Measurements from ENCODE around the gene MISFA.

MISFA gene

DNA sequence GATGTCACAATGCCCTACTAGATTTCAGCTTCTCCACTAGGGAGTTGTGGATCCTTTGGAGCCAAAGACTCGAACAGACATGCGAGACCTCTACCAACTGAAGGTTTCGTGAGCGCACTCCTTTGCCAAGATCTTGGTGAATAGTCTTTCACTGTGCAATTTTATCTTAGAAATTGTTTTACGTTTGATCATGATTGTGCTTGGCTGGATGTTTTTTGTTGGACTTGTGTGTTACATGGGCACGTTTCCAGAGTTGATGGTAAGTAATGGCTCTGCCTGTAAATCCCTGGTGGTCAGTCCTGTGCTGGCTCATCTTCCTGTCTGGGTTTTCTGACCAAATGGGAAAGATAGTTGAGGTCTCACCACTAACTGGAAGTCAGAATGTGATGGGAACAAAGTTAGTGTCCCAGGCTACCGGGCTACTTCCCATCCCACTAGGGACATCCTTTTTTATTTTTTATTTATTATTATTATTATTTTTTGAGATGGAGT is at the start of gene MISFA:
Gene MISFA (plus strand): TSS at position 51 of the 492 bp plus-strand sequence. CDS start 140 bp downstream, at position 191.
- H3K27me3 ChIP-seq (ENCODE audit: control insufficient read depth, insufficient read depth, low read length) = no peaks in the 10 kb centered on the region
- H3K9ac ChIP-seq (ENCODE audit: low read length) = no peak within 1 kb of the TSS
- no peaks in the 10 kb centered on the region for H3K4me1 ChIP-seq (ENCODE audit: control insufficient read depth, insufficient read depth, low read length)
- no peaks in the 10 kb centered on the region for H3K36me3 ChIP-seq (ENCODE audit: control insufficient read depth, insufficient read depth, low read length)
- H3K9me3 ChIP-seq (ENCODE audit: control insufficient read depth, low read length) = no peaks in the 10 kb centered on the region
- H3K4me3 ChIP-seq (ENCODE audit: low read length) = no peak within 1 kb of the TSS

DNA sequence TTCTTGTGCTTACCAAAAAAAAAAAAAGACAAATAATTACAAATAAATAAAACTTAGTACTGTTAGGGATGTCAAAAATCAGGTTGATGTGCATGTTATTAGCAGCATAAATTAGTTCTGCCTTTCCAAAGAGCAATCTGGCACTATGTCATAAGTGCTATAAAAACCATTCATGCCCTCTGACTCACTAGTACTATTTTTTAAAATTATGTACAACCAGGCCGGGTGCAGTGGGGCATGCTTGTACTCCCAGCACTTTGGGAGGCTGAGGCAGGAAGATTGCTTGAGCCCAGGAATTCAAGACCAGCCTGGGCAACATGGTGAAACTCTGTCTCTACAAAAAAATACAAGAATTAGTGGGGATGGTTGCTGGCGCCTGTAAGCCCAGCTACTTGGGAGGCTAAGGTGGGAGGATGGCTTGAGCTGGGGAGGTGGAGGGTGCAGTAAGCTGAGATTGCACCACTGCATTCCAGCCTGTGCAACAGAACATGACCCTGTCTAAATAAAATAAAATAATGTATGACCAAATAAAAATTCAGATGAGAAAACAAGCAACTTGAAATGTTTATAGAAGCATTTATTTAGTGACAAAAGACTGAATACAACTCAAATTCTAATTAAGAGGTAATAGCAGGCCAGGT is 36.4 kb upstream of the MISFA start:
- Histone ChIP-seq H3K9ac (ENCODE audit: low read length) (no peak overlapping the region), H3K27me3 (ENCODE audit: control insufficient read depth, insufficient read depth, low read length) (no peaks in the 10 kb centered on the region), H3K9me3 (ENCODE audit: control insufficient read depth, low read length) (no peaks in the 10 kb centered on the region), H3K4me3 (ENCODE audit: low read length) (no peak overlapping the region), H3K36me3 (ENCODE audit: control insufficient read depth, insufficient read depth, low read length) (no peaks in the 10 kb centered on the region), H3K4me1 (ENCODE audit: control insufficient read depth, insufficient read depth, low read length) (no peaks in the 10 kb centered on the region)

DNA sequence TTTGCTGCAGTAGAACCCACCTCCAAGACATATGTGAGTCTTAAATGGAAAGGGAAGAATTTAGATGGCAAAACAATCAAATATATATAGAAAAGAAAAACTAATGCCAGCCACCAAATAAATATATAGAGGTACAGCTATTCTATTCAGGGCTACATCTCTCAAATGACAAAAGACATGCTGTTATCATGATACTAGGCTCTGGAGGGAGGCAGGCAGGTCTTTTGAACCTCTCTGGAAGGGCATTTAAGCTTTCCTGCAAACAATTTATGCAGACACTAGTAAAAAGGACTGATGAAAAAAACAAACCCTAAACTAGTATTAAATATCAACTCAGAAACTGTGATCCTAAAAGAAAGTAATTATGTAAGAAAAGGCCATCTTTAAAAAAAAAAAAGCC is 35.4 kb upstream of the MISFA start:
- H3K4me3 ChIP-seq (ENCODE audit: low read length) = no peak overlapping the region
- no peaks in the 10 kb centered on the region for H3K27me3 ChIP-seq (ENCODE audit: control insufficient read depth, insufficient read depth, low read length)
- H3K9ac ChIP-seq (ENCODE audit: low read length) = no peak overlapping the region
- H3K9me3 ChIP-seq (ENCODE audit: control insufficient read depth, low read length) = no peaks in the 10 kb centered on the region
- no peaks in the 10 kb centered on the region for H3K4me1 ChIP-seq (ENCODE audit: control insufficient read depth, insufficient read depth, low read length)
- no peaks in the 10 kb centered on the region for H3K36me3 ChIP-seq (ENCODE audit: control insufficient read depth, insufficient read depth, low read length)

DNA sequence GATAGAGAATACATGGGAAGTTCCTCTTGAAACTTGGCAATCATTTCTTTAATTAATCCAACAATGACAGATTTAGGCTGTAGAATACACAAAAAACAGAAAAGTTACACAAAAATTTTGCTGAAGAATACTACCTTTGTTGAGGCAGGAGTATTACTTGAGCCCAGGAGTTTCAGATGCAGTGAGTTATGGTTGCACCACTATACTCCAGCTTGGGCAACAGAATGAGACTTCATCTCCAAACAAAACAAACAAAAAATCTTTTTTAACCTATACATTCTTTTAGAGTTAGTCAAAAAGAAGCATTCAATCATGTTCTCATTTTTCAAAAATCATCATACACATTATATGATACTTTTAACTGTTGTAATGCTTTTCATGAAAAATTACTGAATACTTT is 33.2 kb upstream of the MISFA start:
- Histone ChIP-seq H3K36me3 (ENCODE audit: control insufficient read depth, insufficient read depth, low read length) (no peaks in the 10 kb centered on the region), H3K4me1 (ENCODE audit: control insufficient read depth, insufficient read depth, low read length) (no peaks in the 10 kb centered on the region), H3K4me3 (ENCODE audit: low read length) (no peak overlapping the region), H3K9ac (ENCODE audit: low read length) (no peak overlapping the region), H3K27me3 (ENCODE audit: control insufficient read depth, insufficient read depth, low read length) (no peaks in the 10 kb centered on the region), H3K9me3 (ENCODE audit: control insufficient read depth, low read length) (no peaks in the 10 kb centered on the region)

DNA sequence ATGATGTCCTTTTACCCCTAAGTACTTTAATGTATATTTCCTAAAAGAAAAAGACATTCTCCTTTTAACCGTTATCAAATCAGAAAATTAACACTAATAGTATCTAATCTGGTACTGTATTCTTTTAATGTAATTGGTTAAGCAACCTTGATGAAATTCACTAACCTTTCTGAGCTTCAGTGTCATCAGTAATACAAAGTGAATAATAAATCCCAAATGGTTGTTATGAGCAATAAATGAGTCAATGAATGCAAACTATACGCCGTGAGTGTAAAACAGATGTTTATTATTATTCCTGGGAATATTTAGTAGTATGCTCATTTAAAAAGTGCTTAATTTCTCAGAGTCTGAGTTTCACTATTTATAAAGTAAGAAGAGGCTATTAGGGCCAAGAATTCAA is 32.5 kb upstream of the MISFA start:
- no peak overlapping the region for H3K4me3 ChIP-seq (ENCODE audit: low read length)
- H3K36me3 ChIP-seq (ENCODE audit: control insufficient read depth, insufficient read depth, low read length) = no peaks in the 10 kb centered on the region
- H3K27me3 ChIP-seq (ENCODE audit: control insufficient read depth, insufficient read depth, low read length) = no peaks in the 10 kb centered on the region
- H3K4me1 ChIP-seq (ENCODE audit: control insufficient read depth, insufficient read depth, low read length) = no peaks in the 10 kb centered on the region
- H3K9ac ChIP-seq (ENCODE audit: low read length) = no peak overlapping the region
- H3K9me3 ChIP-seq (ENCODE audit: control insufficient read depth, low read length) = no peaks in the 10 kb centered on the region

DNA sequence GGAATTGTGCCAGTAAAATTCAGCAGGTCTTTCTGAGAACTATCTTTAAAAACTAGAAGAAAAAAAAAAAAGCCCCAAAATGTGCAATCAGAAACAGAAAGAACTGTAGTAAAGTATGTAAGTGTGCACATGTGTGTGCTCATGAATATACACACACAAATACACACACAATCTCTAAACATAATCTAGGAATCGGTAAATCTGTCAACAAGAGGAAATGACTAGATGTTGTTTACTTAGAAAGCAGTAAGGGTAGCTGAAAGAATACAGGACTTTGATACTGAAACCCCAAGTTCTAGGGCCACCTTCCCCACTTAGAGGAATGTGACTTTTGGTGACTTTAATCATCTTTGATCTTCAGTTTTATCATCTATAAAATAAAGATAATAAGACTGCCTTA is 24.2 kb upstream of the MISFA start:
- Histone ChIP-seq H3K9me3 (ENCODE audit: control insufficient read depth, low read length) (no peaks in the 10 kb centered on the region), H3K4me3 (ENCODE audit: low read length) (no peak overlapping the region), H3K9ac (ENCODE audit: low read length) (no peak overlapping the region), H3K36me3 (ENCODE audit: control insufficient read depth, insufficient read depth, low read length) (no peaks in the 10 kb centered on the region), H3K27me3 (ENCODE audit: control insufficient read depth, insufficient read depth, low read length) (no peaks in the 10 kb centered on the region), H3K4me1 (ENCODE audit: control insufficient read depth, insufficient read depth, low read length) (peaks cover 4% of the 10 kb centered on the region)

DNA sequence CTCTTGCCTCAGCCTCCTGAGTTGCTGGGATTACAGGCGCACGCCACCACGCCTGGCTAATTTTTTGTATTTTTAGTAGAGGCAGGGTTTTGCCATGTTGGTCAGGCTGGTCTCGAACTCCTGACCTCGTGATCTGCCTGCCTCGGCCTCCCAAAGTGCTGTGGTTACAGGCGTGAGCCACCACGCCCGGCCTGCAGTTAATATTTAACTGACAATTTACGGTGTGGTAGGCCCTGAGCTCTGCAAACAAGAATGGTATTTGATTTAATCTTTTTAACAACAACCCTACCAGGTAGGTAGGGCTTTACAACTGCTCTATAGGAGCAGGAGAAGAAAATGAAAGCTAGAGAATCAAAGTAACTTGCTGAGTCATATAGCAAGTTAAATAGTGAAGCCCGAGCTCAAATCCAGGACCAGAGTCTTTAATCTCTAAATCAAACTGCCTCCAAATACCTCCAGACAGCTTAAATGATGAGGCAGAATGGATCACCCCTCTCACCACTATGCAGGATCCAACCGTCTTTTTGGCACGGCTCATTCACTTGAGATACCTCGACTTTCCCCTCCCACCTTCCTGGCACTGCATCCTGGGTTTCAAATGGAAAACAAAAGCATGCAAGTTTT is 20.5 kb upstream of the MISFA start:
- peak overlapping the region; percentile 6 for H3K9ac ChIP-seq (ENCODE audit: low read length)
- no peaks in the 10 kb centered on the region for H3K27me3 ChIP-seq (ENCODE audit: control insufficient read depth, insufficient read depth, low read length)
- H3K36me3 ChIP-seq (ENCODE audit: control insufficient read depth, insufficient read depth, low read length) = no peaks in the 10 kb centered on the region
- H3K4me1 ChIP-seq (ENCODE audit: control insufficient read depth, insufficient read depth, low read length) = no peaks in the 10 kb centered on the region
- H3K9me3 ChIP-seq (ENCODE audit: control insufficient read depth, low read length) = no peaks in the 10 kb centered on the region
- no peak overlapping the region for H3K4me3 ChIP-seq (ENCODE audit: low read length)

DNA sequence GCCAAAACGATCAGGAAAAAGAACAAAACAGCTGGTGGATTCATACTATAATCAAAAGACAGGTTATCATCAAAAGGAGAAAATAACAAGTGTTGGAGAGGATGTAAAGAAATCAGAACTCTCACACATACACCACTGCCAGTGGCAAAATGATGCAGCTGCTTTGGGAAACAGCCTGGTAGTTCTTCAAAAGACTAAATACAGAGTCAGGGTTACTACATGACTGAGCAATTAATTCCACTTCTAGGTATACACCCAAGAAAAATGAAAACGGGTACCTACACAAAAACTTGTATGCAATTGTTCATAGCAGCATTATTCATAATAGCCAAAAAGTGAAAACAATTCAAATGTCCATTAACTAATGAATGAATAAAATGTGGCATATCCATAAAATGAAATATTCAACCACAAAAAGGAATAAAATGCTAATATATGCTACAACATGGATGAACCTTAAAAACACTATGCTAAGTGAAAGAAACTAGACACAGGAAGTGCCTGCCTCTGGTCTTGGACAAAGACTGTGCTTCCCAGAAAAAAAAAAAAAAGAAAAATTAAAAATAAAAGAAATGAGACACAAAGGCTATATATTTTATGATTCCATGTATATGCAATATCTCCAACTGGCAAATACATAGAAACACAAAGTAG is 19.3 kb upstream of the MISFA start:
- no peaks in the 10 kb centered on the region for H3K9me3 ChIP-seq (ENCODE audit: control insufficient read depth, low read length)
- no peaks in the 10 kb centered on the region for H3K36me3 ChIP-seq (ENCODE audit: control insufficient read depth, insufficient read depth, low read length)
- H3K27me3 ChIP-seq (ENCODE audit: control insufficient read depth, insufficient read depth, low read length) = no peaks in the 10 kb centered on the region

DNA sequence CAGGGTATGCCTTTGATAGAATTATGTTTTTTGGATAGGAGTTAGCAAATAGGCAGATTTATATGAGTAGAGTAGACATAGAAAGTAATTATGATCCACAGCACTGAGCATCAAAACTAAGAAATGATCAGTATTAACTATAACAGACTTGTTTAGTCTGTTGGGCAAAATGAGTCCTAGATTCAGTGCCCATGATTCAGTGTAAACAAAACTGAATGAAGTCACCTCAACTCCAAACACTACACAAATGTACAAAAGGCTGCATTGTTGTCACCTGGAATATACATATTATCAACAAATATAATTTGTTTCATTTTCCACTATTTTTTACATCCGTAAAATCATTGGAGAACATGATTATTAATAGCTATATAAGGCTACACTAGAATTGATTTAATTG is 17.8 kb upstream of the MISFA start:
- Histone ChIP-seq H3K27me3 (ENCODE audit: control insufficient read depth, insufficient read depth, low read length) (no peaks in the 10 kb centered on the region), H3K9me3 (ENCODE audit: control insufficient read depth, low read length) (no peaks in the 10 kb centered on the region), H3K36me3 (ENCODE audit: control insufficient read depth, insufficient read depth, low read length) (no peaks in the 10 kb centered on the region), H3K4me3 (ENCODE audit: low read length) (no peak overlapping the region), H3K4me1 (ENCODE audit: control insufficient read depth, insufficient read depth, low read length) (no peaks in the 10 kb centered on the region), H3K9ac (ENCODE audit: low read length) (no peak overlapping the region)

More for the DNA sequence above, 19.3 kb upstream of the MISFA start:
- Histone ChIP-seq H3K4me3 (ENCODE audit: low read length) (no peak overlapping the region), H3K9ac (ENCODE audit: low read length) (no peak overlapping the region), H3K4me1 (ENCODE audit: control insufficient read depth, insufficient read depth, low read length) (no peaks in the 10 kb centered on the region)

DNA sequence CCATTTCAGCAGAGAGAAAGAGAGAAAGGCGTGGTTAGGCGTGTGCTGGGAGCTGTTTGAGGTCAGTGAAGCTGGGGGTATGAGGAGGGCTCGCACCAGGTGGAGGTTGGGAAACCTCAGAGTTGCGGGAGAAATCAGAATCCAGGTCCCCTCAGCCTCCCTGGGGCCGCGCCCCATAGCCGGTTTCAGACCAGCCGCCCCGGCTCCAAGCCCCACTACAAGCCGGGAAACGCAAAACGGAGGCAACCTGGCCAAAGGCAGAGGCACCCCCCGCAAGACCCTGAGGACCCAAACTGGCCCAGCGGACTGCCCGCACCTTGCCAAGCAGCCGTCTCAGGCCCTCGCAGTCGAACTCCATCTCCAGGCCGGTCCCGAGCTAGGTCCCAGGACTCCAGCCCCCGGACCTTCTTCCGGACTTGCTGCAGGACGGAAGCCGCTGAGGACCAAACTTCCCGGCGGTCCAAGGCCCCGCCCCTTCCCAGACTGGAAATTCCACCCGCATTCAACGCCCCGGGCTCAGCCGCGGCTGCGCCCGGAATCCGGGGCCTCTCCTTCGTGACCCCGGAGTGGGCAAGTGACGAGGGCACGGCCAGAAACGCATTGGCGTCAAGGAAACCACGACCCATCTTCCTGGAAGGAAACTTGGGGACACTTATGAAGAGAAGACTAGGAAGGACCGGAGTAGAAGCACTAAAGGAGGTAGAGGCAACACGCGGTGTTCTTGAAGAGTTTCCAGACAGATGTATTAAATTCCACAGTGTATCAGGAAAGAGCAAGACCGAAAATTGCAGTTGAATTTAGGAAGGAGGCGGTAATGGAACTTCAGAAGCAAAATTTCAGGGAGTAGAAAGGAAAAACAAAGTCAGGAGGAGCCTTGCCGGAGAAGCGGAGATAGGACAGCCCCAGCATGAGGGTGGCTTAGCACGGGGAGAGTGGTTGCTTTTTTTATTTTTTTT is 11.0 kb upstream of the MISFA start, which contains the start of gene UEVLD:
Gene UEVLD (minus strand): TSS at position 438 of the 956 bp plus-strand sequence. CDS start 80 bp downstream, at position 358.
- H3K36me3 ChIP-seq (ENCODE audit: control insufficient read depth, insufficient read depth, low read length) = no peaks in the 10 kb centered on the region
- H3K4me3 ChIP-seq (ENCODE audit: low read length) = peak within 1 kb of the TSS; percentile 96
- H3K9me3 ChIP-seq (ENCODE audit: control insufficient read depth, low read length) = no peaks in the 10 kb centered on the region
- H3K9ac ChIP-seq (ENCODE audit: low read length) = peak within 1 kb of the TSS; percentile 92
- peaks cover 26% of the 10 kb centered on the region for H3K4me1 ChIP-seq (ENCODE audit: control insufficient read depth, insufficient read depth, low read length)
- no peaks in the 10 kb centered on the region for H3K27me3 ChIP-seq (ENCODE audit: control insufficient read depth, insufficient read depth, low read length)

DNA sequence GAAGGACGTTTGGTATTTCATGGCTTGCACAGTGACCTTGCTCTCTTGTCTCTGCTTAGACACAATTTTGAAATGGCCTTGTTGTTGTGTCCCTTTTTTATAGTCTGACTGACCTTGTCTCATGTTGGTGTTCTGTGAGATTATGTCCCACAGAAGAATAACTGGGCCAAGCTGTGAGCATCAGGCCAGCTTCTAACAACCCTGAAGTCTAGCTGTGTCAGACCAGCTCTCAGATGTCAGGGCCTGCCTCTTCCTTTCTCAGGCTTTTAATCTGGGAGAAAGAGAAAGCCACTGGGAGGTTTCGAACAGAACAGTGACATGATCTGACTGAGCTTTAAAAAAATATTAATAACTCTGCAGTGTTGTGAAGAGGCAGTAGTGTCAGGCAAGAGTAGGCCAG is 9.0 kb upstream of the MISFA start:
- Histone ChIP-seq H3K9ac (ENCODE audit: low read length) (no peak overlapping the region), H3K4me3 (ENCODE audit: low read length) (no peak overlapping the region), H3K9me3 (ENCODE audit: control insufficient read depth, low read length) (no peaks in the 10 kb centered on the region), H3K4me1 (ENCODE audit: control insufficient read depth, insufficient read depth, low read length) (peaks cover 26% of the 10 kb centered on the region), H3K36me3 (ENCODE audit: control insufficient read depth, insufficient read depth, low read length) (no peaks in the 10 kb centered on the region), H3K27me3 (ENCODE audit: control insufficient read depth, insufficient read depth, low read length) (no peaks in the 10 kb centered on the region)
